NCI-H2171 treated with DMSO at 0.1 percent for 48 hours (cell line): Measurements from ENCODE around the gene RGS14.

ENCODE experiments used
- DNase-seq: peaks from one replicate; lab custom pipeline; 2025; lab: John Stamatoyannopoulos, UW

Gene RGS14, protein sequence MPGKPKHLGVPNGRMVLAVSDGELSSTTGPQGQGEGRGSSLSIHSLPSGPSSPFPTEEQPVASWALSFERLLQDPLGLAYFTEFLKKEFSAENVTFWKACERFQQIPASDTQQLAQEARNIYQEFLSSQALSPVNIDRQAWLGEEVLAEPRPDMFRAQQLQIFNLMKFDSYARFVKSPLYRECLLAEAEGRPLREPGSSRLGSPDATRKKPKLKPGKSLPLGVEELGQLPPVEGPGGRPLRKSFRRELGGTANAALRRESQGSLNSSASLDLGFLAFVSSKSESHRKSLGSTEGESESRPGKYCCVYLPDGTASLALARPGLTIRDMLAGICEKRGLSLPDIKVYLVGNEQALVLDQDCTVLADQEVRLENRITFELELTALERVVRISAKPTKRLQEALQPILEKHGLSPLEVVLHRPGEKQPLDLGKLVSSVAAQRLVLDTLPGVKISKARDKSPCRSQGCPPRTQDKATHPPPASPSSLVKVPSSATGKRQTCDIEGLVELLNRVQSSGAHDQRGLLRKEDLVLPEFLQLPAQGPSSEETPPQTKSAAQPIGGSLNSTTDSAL

DNA sequence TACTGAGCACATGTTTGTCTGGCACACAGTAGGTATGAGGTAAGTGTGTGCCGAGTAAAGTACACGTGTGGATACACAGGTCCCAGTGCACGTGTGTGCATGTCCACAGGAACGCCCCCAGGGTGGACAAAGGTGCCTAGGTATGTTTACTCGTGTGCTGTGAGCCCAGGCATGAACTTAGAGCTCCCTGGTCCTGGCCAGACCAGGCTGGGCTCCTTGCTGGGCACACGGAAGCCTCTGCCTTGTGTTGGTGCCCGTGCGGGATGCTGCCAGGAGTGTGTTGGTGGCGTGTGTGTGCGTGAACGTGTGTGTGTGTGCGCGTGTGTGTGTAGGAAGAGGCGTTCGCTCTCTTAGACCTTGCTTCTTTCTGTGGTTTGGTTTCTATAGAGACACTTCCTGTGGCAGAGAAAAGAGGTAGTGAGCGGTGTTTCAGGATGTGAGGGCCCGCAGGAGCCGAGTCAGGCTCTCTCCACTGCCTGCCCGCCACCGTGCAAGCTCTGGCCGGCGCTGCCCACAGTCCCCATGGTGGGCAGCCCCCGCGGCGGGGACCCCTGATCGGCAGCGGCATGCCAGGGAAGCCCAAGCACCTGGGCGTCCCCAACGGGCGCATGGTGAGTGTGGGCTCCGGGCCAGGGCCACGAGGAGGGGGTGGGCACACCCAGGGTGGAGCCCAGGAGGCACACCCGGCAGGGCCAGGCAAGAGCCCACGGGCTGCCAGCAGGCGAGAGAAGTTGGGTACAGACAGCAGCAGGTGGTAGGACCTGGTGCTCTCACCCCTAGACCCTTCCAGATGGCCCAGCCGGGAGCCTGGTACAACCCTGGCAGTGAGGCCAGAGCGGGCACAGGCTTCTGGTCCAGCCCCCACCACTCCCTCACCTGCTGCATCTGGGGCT, at the start of gene RGS14:
RGS14 (plus strand) TSS at position 466 of the 893 bp plus-strand sequence; CDS start at position 567, 101 bp downstream.
- DNase-seq = peak; percentile 31

DNA sequence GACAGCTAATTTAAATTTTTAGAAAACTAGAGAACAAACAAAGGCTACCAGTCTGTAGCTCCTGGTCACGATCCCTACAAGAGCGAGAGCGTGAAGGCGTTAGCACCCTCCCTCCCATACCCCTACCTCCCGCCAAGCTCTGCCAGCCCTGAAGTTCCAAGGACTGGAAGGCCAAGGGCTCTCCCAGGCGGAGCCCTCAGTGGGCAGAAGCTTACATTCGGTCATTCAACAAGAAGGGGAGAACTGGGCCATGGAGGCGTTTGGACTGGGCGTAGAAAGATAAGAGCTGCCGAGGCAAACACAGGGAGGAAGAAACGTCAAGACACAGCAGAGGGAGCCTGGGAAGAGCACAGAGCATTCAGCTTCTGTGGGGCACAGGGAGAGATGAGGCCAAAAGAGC, 49.0 kb upstream of the RGS14 start:
- DNase-seq = no peak

DNA sequence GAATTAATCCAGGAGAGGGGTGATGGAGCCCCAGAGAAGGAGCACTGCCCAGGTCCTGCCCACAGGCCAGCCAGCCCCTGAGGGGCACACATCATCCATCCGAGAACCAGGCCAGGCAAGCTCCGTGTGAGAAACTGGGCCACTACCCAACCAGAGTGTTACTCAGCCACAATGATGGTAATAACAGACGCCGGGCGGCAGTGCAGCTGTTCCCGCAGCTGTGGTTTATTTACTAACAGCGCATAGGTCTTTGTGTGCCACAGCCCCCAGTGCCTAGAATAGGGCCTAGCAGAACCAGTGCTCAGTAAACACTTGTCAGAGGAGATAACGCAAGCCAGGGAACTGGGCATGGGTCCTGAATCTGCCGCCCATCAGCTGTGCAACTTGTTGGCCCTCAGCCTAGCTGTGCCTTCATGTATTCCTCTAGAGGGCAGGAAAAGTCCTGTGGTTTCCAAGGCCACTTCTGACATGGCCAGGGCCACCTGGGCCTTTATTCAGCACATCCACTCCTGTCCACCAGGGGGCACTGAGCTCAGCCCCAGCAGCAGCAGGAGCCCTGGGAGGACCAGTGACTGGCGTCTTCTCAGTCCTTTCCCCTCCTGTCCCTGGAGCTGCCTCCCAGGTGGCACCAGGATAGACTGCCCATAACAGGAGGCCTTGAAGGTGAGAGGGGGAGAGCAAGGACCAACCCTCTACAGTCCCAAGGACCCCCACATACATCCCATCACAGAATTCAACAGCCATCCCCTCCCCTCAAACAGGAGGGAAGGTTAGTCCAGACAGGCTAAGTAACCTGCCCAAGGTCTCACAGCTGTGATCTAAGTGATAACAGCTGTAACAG, 48.2 kb upstream of the RGS14 start:
- DNase-seq = peak; percentile 21

DNA sequence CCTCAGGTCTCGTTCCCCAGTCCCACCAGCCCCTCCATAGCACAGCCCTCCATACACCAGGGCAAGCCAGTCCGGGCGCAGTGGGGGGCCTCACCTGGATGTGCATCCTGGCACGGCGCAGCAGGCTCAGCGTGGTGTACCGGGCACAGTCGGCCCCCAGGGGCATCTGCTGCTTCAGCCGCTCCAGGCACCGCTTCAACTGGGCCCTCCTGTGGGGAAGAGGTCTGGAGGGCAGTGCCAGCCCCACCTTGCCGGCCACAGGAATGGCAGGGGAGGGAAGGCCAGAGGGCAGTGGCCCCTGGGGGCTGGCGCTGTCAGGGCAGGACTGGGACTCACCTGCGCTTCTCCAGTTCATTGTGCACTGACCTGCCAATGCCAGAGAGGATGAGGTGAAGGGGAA, 47.4 kb upstream of the RGS14 start:
- DNase-seq = no peak

DNA sequence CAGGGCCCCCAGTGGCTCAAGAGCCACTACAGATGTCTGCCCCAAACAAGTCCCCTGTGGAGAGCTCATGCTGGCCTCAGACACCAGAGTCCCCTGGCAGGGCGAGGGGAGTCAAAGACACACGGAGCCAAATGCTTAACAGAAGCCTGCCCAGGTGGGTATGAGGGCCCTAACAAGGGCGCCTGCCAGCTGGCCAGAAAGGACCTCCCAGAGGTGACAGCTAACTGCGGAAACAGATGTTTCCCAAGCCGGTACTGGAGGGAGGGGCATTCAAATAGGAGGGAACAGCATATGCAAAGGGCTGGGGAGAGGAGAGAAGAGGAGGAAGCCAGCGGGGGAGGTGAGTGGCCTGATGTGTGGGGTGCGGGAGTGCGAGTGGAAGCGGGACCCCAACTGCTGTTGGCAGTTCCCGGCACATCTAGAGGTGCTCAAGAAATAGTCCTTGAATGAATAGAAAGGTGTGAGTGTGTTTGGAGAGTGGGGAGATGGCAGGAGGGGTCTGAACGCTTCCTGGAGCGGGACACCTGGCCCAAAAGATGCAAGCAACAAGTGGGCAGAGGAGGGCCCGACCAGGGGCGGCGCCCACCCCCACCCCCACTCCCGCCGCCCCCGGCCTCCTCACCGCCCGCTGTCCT, 46.9 kb upstream of the RGS14 start:
- peak; percentile 57 for DNase-seq

DNA sequence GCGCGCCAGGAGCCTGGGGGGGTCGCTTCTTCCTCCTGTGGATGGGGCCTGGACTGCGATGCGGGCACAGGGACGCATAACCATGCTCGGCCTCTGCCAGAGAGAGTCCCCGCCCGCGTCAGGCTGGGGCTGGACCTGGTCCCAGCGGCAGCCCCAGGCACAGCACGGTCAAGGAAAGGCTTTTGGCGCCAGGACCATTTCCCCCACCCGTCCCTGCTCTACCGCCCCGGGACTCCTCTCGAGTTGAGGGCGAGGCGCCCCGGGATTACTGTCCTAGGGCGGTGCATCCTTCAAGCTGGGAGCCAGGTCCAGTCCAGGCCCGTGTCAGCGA, 46.4 kb upstream of the RGS14 start:
- DNase-seq = no peak

DNA sequence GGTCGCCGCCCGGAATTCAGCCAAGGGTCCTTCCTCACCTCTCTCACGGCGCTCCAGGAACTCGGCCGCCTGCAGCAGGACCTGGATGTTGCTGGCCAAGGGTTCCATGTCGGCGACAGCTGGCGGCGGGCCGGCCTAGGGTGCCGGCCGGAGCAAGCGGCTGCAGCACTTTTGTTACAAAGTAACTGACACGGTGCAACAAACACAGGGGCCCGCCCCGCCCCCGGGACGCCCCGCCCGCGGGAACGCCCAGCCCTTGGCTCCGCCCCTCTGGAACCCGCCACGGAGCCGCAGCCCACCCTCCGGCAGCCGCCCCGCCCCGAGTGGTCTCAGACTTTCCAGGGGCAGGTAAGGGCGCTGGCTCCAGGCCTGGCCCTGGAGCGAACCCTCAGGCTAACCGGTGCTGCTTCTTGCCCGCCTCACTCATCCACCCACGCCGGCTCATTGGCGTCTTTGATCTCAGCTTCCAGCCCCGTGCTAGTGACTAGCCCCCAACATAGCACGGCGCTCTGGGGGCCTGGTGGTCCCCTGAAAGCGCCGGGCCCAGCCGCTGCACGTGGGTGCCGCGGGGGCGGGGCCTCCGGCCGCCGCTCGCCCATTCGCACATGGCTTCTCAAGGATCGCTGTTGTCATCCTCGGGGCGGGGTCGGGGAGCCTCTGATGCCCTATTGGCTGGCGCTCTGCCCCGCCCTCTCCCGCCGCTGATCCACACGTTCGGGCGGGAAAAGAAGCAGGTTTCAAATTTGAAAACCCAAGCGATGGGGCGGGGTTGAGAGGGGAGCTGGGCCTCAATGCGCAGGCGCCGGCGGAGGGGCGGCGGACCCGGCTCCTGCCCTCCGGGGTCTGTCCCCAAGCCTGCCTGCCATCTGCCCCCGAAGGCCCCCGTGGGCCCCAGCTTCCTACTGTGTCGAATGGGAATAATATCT, 45.7 kb upstream of the RGS14 start, which contains the start of gene MXD3:
MXD3 (minus strand) TSS at position 176 of the 926 bp plus-strand sequence; CDS start at position 108, 68 bp downstream.
- peak; percentile 93 for DNase-seq

DNA sequence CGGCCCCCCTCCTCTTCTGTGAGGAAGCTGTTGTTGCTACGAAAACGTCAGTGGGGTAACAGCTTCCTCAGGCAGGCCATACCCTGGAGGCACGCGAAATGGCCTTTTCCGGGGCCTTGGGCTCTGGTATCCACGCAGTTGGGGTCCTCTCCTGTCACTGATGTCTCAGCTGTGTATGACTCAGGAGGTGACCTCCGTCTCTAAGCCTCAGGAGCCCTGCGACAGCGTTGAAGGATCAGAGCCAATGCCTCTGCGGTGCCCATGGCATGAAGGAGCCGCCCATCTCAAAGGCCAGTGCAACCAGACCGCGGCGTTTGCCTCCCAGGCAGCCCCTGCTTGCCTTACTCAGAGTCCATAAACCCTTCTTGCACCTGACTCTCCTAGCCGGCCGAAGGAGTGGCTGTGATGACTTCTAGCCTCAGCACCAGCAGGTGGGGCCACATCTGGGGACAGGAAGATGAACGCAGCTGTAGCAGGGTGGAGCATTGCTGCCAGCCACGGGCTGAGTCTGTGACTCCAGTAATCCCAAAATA, 45.0 kb upstream of the RGS14 start:
- DNase-seq = peak; percentile 29

DNA sequence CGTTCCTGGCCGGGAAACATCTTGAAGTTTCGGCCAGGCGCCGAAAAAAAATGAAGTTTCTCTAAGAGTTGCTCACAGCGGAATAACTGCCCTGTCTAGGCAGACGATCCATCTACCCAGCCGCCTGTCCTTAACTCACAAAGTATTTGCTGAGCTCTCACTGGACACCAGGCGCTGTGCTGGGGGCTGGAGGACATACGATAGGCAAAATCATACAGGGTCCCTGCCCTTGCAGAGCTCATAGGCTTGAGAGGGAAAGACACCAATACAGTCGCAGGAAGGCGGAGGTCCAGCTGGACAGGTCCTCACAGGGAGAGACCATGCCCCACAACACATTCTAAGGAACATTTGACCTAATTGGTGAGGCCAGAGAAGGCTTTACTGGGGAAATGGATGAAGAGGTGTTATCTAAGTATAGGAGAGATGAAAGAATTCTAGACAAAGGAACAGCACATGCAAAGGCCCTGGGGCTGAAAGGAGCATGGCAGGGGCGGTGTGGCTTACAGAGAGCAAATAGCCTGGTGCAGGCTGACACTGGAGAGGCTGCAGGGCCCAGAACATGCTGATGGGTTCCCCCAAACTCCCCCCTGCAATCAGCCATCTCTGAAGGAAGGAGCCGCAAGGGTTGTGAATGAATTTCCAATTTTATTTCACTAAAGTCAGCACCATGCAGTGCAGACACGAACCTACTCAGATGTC, 44.0 kb upstream of the RGS14 start:
- DNase-seq = no peak

DNA sequence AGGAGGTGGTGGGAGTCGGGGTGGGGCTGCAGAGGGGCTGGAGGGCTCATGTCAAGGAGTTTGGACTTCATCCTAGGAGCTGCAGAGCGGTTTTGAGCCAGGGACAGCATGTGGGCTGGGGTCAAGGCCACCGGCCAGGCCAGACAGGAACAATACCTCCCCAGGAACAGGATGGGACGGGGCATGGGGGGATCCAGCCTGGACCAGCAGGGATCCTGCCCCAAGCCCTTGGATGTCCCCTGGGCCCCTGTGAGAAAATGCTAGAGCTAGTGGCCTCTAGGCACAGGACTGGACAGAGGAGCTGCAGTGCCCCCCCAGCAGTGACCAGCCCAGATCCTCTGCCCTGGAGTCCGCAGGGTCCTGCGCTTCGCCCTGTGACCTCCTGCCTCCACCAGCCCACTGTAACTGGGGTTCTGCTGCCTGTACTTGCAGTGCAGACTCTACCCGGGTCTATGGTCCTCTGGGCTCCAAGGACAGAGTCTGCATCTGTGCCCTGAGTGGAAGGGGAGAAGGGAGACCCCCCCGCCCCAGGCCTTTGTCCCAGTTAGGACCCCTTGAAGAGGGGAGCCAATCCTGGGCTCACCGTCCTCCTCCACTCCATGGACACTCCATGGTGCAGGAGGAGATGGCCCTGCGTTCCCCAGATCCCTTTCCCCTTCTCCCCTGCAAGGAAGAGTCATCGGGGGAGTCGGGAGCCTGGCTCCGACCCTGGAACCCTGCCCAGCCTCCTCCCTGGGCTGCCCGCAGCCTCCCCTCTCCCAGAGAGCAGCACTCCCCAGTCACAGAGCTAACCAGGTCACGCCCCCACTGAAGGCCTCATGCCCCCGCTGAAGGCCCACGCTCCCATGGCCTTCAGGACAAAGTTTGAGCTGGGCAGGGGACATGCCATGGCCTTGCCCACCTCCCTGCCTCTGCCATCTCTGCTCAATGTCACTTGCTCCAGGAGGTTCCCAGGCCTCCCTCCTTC, 43.1 kb upstream of the RGS14 start:
- DNase-seq = no peak

DNA sequence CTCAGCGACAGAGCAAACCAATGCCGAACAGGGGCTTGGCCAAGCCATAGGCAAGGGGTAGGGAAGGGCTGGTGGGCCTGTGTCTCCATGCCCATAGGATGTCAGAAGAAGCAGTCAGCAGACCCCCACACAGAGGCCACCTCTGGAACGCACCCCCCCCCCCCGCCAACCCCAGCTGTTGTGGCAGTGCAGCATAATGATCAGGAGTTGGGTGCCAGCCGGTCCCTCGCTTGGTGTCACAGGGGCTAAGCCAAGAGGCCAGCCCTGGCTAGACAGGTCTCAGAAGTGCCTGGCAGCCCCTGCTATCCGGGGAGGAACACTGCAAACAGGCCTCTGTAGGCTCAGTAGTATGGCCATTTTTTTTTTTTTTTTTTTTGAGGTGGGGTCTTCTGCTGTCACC, 42.3 kb upstream of the RGS14 start:
- DNase-seq = no peak

DNA sequence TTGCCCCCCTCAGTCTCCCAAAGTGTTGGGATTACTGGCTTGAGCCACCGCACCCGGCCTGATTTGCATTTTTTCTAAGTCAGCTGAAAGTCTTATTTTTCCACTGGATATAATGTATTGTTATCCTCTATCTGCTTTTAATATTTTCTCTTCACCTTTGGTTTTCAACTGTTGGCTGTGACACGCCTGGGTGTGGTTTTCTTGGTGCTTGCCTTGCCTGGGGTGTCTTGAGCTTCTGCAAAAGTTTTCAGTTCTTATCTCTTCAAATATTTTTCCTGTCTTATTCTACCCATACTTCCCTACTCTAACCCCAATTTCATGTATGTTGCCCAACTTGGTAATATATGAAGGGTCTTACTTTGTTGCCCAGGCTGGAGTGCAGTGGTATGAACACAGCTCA, 41.7 kb upstream of the RGS14 start:
- DNase-seq = no peak

DNA sequence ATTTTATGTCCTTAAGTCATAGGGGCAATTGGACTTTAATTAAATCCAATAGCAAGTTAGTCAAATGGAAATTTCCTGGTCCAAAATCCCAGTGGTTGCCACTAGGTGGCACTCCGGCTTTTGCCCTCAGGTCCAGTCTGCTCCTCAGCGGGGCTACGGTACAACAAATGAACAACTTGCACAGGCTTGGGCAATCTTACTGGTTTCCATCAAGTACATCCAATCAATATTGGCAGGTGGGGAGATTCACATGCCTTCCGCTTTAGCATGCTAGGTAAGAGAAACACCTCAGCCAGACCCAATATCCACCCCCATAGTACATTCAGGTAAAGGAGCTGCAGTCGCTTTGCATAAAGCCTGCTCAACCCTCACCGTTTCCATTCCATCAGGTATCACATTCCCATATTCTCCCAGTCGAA, 39.8 kb upstream of the RGS14 start:
- peak; percentile 47 for DNase-seq

DNA sequence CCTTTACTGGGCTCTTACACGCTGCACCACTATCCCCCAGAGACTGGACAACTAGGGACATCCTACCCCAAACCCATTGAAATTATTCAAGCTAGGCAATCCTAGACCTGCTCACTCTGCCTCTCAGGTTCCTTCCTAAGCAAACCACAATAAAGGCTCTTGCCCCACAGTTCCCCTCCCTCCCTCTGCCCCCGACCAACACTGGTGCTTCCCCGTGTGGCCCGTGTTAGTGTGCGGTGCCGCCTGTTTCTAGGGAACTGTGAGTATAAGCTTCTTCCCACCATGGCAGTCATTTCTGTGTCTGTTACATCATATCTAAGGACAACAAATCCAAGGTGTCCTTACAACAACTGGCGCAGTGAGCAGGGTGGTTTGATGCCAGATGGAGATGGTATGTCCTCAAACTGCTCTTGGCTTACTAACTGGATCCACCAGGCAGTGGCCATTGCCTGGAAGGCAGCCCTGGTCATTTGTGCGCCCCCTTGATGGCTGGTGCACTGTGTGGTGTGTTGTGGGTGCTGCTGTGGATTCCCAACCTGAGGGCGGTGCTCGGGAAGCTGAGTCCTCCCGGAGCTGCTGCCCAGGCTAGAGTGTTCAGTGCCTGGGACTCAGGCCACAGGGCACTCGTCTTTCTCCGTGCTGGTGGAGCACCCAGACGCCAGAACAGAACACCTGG, 37.7 kb upstream of the RGS14 start:
- no peak for DNase-seq

DNA sequence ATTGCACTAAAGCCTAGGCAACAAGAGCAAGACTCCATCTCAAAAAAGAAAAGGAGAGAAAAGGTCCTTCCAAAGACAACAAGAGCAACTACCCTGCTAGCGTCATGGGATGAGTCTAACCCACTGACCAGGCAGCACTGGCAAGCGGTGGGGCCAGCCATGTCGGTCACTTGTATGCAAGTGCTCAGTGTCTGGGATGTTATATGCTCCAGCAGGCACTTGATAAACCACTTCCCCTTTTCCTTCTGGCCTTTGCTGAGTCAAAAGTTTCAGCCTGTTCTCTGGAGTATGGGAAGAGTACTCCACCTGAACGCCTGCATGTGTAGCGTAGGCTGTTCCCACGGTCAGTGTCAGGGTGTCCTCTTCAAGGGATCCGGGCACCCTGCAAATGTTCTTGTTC, 36.8 kb upstream of the RGS14 start:
- DNase-seq = no peak

DNA sequence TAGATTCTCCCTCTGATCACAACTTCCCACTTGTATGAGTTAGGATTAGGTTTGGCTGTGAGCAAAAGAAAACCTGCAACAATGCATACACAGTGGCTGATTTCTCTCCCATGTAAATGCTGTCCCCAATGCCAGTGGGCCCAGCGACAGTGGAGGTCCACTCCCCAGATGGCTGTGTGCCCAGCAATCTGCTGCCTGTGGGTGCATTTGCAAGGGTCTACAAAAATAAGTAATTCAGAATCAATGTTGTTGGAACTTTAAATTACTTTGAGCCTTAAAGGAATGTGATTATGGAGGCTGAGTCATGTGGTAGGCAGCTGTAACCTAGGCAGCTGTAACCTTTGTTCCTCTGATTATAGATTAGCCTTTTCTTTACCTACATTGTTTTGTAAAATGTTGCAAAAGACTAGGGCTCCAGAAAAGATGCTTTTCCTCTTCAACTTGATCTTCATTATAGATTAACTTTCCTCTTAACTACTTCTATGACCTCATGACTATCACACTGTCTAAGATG, 31.8 kb upstream of the RGS14 start:
- no peak for DNase-seq
